ENCODE measurements around the gene RPA4.

DNA sequence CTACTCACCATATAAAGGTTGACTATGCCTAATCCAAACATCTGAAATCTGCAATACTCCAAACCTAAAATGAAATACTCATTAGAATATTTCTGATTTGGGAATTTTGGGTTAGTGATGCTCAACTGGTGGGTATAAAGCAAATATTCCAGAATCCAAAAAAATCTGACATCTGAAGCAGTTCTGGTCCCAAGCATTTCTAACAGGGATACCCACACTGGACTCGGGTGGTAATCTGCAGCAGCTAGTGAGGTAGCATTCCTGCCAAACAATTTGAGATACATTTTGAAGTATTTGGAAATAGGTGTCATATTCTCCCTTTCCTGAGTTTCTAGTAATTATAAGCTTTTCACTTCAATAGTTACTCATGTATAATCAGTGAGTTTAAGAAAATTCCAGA, 49.6 kb upstream of the RPA4 start:
- TF ChIP-seq, protein P1, sequence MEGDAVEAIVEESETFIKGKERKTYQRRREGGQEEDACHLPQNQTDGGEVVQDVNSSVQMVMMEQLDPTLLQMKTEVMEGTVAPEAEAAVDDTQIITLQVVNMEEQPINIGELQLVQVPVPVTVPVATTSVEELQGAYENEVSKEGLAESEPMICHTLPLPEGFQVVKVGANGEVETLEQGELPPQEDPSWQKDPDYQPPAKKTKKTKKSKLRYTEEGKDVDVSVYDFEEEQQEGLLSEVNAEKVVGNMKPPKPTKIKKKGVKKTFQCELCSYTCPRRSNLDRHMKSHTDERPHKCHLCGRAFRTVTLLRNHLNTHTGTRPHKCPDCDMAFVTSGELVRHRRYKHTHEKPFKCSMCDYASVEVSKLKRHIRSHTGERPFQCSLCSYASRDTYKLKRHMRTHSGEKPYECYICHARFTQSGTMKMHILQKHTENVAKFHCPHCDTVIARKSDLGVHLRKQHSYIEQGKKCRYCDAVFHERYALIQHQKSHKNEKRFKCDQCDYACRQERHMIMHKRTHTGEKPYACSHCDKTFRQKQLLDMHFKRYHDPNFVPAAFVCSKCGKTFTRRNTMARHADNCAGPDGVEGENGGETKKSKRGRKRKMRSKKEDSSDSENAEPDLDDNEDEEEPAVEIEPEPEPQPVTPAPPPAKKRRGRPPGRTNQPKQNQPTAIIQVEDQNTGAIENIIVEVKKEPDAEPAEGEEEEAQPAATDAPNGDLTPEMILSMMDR (IDR thresholded peaks at IDR 0.05): no peak
- TF ChIP-seq MAX (CRISPR knock-in tag; IDR thresholded peaks at IDR 0.05): no peak
- TF ChIP-seq NR3C1 (CRISPR knock-in tag; conservative IDR thresholded peaks at IDR 0.05; ENCODE audit: low read depth): no peak
- TF ChIP-seq IRF2 (CRISPR knock-in tag; IDR thresholded peaks at IDR 0.05; ENCODE audit: borderline replicate concordance, low read depth): no peak
- TF ChIP-seq, protein P2, sequence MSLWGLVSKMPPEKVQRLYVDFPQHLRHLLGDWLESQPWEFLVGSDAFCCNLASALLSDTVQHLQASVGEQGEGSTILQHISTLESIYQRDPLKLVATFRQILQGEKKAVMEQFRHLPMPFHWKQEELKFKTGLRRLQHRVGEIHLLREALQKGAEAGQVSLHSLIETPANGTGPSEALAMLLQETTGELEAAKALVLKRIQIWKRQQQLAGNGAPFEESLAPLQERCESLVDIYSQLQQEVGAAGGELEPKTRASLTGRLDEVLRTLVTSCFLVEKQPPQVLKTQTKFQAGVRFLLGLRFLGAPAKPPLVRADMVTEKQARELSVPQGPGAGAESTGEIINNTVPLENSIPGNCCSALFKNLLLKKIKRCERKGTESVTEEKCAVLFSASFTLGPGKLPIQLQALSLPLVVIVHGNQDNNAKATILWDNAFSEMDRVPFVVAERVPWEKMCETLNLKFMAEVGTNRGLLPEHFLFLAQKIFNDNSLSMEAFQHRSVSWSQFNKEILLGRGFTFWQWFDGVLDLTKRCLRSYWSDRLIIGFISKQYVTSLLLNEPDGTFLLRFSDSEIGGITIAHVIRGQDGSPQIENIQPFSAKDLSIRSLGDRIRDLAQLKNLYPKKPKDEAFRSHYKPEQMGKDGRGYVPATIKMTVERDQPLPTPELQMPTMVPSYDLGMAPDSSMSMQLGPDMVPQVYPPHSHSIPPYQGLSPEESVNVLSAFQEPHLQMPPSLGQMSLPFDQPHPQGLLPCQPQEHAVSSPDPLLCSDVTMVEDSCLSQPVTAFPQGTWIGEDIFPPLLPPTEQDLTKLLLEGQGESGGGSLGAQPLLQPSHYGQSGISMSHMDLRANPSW (CRISPR knock-in tag; conservative IDR thresholded peaks at IDR 0.05; ENCODE audit: low read depth): no peak
- no peak for TF ChIP-seq OVOL2 (CRISPR knock-in tag; IDR thresholded peaks at IDR 0.05; ENCODE audit: borderline replicate concordance)
- TF ChIP-seq JUN (CRISPR knock-in tag; IDR thresholded peaks at IDR 0.05): no peak
- TF ChIP-seq NFYB (CRISPR knock-in tag; conservative IDR thresholded peaks at IDR 0.05; ENCODE audit: low read depth): no peak
- TF ChIP-seq SMAD3 (CRISPR knock-in tag; IDR thresholded peaks at IDR 0.05; ENCODE audit: borderline replicate concordance): no peak
- TF ChIP-seq TCF7 (CRISPR knock-in tag; IDR thresholded peaks at IDR 0.05; ENCODE audit: low read depth): no peak
- no peak for TF ChIP-seq TEAD1 (CRISPR knock-in tag; IDR thresholded peaks at IDR 0.05)
- TF ChIP-seq NFE2L1 (CRISPR knock-in tag; IDR thresholded peaks at IDR 0.05): no peak
